HUES6 (cell line): ENCODE measurements around the gene TMCO2.

Experiments
- H3K27ac ChIP-seq: 2 replicates; pipeline ENCODE4 v1.7.0; 2013; ENCODE audit warnings: low read depth, mild to moderate bottlenecking, low read length, inconsistent platforms
- H3K27me3 ChIP-seq: 2 replicates; pipeline ENCODE4 v1.6.1; 2013; ENCODE audit warnings: low read length; ENCODE audit not compliant: control insufficient read depth, insufficient read depth
- H3K36me3 ChIP-seq: 2 replicates; pipeline ENCODE4 v1.6.1; 2013; ENCODE audit warnings: low read length; ENCODE audit not compliant: control insufficient read depth, insufficient read depth
- H3K4me1 ChIP-seq: 2 replicates; pipeline ENCODE4 v1.6.1; 2013; ENCODE audit warnings: low read length; ENCODE audit not compliant: control insufficient read depth, insufficient read depth
- H3K4me3 ChIP-seq: 2 replicates; pipeline ENCODE4 v1.5.1; 2013; ENCODE audit warnings: low read depth, low read length
- H3K9ac ChIP-seq: one replicate; pipeline ENCODE4 v1.6.1; 2013; ENCODE audit warnings: mild to moderate bottlenecking, low read length
- H3K9me3 ChIP-seq: 2 replicates; pipeline ENCODE4 v1.6.1; 2013; ENCODE audit warnings: low read depth, low read length; ENCODE audit not compliant: control insufficient read depth, insufficient read depth

TMCO2 gene

DNA sequence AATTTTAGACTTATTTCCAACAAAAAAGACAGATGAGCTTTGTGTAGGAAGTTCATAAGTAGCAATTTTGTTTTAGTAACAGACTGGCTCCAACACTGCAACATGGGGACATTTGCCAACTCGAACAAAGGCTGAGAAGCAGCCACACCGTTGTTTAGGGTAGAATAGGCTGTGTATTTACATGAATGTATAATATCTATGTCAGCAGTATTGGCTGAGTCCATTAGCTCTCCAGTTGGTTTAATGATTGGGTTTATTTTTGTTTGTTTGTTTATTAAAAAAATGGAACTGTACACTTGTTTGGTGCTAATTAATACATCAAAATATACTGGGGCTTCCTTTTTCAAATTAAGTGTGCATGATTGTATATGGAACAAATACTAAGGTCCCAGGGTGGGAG is 7.3 kb upstream of the TMCO2 start:
- Histone ChIP-seq H3K27ac (no peak overlapping the region), H3K4me1 (no peaks in the 10 kb centered on the region), H3K36me3 (peaks cover 41% of the 10 kb centered on the region), H3K9me3 (no peaks in the 10 kb centered on the region), H3K9ac (no peak overlapping the region), H3K27me3 (no peaks in the 10 kb centered on the region), H3K4me3 (no peak overlapping the region)

DNA sequence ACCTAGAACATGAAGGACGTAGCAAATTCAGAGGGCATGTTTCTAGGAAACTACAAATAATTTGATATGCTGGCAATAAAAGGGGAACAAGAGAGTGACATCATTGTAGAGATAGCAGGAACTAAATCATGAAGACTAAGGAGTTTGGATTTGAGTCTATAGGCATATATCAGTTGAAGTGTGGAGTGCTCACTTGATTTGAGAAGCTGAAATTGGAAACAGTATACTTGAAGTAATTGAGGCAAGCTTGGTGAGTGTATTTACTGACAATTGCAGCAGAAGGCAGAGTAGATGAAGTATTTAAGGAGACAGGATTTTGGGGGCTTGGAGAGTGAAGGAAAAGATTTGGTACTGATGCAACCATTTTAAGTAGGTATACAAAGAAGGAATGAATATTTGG is 6.4 kb upstream of the TMCO2 start:
- H3K27ac ChIP-seq = no peak overlapping the region
- H3K36me3 ChIP-seq = peaks cover 33% of the 10 kb centered on the region
- no peak overlapping the region for H3K9ac ChIP-seq
- H3K27me3 ChIP-seq = no peaks in the 10 kb centered on the region
- H3K4me3 ChIP-seq = no peak overlapping the region
- no peaks in the 10 kb centered on the region for H3K9me3 ChIP-seq
- no peaks in the 10 kb centered on the region for H3K4me1 ChIP-seq

DNA sequence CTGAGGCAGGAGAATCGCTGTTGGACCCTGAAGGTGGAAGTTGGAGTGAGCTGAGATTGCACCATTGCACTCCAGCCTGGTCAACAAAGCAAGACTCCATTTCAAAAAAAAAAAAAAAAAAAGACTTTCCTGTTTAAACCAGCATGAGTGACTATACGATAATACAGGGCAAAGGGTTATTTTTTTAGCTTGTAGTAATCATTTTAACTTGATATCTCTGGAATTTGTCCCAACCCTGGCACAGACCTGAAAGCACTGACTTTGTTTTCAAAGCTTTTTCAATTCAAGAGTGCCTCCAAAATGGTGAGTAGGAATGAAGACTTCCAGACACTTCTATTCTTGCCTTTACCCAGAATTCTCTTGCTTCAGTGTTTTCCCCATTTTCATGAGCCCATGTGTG is 4.4 kb upstream of the TMCO2 start:
- Histone ChIP-seq H3K9me3 (no peaks in the 10 kb centered on the region), H3K36me3 (peaks cover 13% of the 10 kb centered on the region), H3K9ac (no peak overlapping the region), H3K4me1 (no peaks in the 10 kb centered on the region), H3K27ac (no peak overlapping the region), H3K4me3 (no peak overlapping the region), H3K27me3 (no peaks in the 10 kb centered on the region)

DNA sequence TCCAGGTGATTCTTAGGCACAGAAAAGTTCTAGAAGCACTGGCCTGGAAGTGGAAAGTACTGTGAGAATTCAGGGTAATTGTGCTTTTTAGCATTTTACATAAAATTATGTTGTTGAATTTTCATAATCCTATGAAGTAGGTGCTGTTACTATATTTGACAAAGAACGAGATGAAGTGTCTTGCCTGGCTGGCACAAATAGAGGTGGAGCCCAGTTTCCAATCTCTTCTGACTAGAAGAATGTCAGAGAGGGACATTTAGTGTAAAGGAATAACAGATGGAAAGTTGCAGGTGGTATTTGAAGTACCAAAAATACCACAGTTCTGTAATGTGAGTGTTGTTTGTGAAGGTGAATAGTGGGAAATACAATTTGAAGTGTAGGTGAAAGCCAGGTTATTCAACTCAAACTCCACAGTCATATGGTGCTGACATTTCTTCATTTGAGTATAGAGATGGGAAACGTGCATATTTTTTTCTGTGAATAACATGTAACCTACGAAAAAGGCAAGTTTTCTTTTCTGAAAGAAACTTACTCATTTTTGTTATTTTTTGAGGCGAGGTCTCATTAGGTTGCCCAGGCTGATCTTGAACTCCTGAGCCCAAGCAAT is 3.5 kb upstream of the TMCO2 start:
- Histone ChIP-seq H3K36me3 (peaks cover 5% of the 10 kb centered on the region; the same call in 1 of the 2 replicates), H3K27ac (no peak overlapping the region)

GRCh38 chr1:40245686-40246085 is 2.1 kb upstream of the TMCO2 start:
- Histone ChIP-seq H3K4me3 (no peak overlapping the region), H3K4me1 (no peaks in the 10 kb centered on the region), H3K27ac (no peak overlapping the region), H3K36me3 (no peaks in the 10 kb centered on the region), H3K9ac (no peak overlapping the region), H3K27me3 (no peaks in the 10 kb centered on the region), H3K9me3 (no peaks in the 10 kb centered on the region)

More for the DNA sequence above, 3.5 kb upstream of the TMCO2 start:
- no peaks in the 10 kb centered on the region for H3K9me3 ChIP-seq
- no peaks in the 10 kb centered on the region for H3K4me1 ChIP-seq
- no peak overlapping the region for H3K9ac ChIP-seq
- no peaks in the 10 kb centered on the region for H3K27me3 ChIP-seq
- H3K4me3 ChIP-seq = no peak overlapping the region

- H3K27me3 ChIP-seq = no peaks in the 10 kb centered on the region
- no peak overlapping the region for H3K9ac ChIP-seq
- no peaks in the 10 kb centered on the region for H3K9me3 ChIP-seq
- H3K4me3 ChIP-seq = no peak overlapping the region
- no peak overlapping the region for H3K27ac ChIP-seq
- no peaks in the 10 kb centered on the region for H3K4me1 ChIP-seq
- H3K36me3 ChIP-seq = no peaks in the 10 kb centered on the region
Measured at GRCh38 chr1:40248412-40248811, 675 bp downstream of the TMCO2 start.

DNA sequence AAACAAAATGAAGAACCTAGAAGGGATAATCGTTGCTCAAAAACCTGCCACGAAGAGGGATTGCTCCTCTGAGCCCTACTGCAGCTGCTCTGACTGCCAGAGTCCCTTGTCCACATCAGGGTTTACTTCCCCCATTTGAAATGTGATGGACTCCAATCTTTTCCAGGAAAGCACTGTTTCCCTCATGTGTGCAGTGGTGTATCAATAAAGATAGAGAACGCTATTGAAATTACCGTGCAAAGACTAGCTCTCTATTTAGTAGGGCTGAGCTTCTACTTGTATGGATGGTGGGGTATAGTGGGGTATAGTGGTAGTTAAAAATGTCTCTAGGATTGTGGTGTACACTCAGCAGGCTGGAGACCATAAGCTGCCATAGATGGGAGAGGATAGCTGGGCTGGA is 3.7 kb downstream of the TMCO2 start:
- Histone ChIP-seq H3K4me1 (0 out of 2 replicates have a peak, but pooled peaks cover under 1% of the 10 kb centered on the region), H3K9me3 (no peaks in the 10 kb centered on the region), H3K27ac (no peak overlapping the region), H3K36me3 (no peaks in the 10 kb centered on the region), H3K27me3 (no peaks in the 10 kb centered on the region), H3K9ac (no peak overlapping the region), H3K4me3 (no peak overlapping the region)

DNA sequence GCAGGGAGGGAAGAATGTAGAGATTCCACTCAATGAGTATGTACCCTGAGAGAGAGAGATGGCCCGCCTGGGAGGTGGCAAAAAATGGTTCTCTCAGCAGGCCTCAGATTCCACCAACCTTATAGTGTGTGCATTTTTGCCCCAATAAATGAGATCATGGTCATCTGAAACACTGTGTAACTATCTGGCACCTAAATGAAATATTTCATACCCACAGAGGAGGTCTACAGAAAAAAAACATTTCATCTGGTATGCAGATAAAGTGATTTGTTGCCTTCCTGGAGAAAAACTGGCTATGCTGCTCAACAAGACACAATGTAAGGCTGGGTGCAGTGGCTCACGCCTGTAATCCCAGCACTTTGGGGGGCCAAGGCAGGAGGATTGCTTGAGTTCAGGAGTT is 4.9 kb downstream of the TMCO2 start:
- no peak overlapping the region for H3K9ac ChIP-seq
- H3K4me1 ChIP-seq = 0 out of 2 replicates have a peak, but pooled peaks cover 5% of the 10 kb centered on the region
- H3K27me3 ChIP-seq = no peaks in the 10 kb centered on the region
- H3K4me3 ChIP-seq = no peak overlapping the region
- no peak overlapping the region for H3K27ac ChIP-seq
- H3K36me3 ChIP-seq = no peaks in the 10 kb centered on the region
- no peaks in the 10 kb centered on the region for H3K9me3 ChIP-seq

DNA sequence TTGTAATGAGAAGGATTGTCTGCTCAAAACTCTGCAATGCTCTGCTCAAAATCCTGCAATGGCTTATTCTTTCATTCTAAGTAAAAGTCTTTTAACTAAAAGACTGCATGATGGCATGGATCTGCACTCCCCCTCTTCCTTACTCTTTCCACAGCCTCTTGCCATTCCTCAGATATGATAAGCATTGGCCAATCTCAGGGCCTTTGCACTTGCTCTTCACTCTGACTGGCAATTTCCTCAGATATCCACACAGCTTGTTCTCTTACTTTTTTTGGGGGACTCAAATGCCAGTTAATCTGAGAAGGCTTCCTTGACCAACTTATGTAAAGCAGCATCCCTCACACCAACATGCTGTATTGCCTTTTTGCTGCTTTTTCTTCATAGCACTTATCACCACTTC is 7.5 kb downstream of the TMCO2 start:
- Histone ChIP-seq H3K9ac (no peak overlapping the region), H3K9me3 (no peaks in the 10 kb centered on the region), H3K4me1 (0 out of 2 replicates have a peak, but pooled peaks cover 5% of the 10 kb centered on the region), H3K27ac (no peak overlapping the region), H3K36me3 (peaks cover 8% of the 10 kb centered on the region), H3K27me3 (no peaks in the 10 kb centered on the region), H3K4me3 (no peak overlapping the region)

GRCh38 chr1:40256401-40257084 is 8.8 kb downstream of the TMCO2 start:
- Histone ChIP-seq H3K9me3 (no peaks in the 10 kb centered on the region), H3K4me3 (peak overlapping the region; percentile 99), H3K4me1 (0 out of 2 replicates have a peak, but pooled peaks cover 5% of the 10 kb centered on the region), H3K9ac (peak overlapping the region; percentile 91), H3K27ac (0 out of 2 replicates have a peak overlapping the region, but pooled peaks have one; percentile 87), H3K36me3 (peaks cover 21% of the 10 kb centered on the region), H3K27me3 (no peaks in the 10 kb centered on the region)

DNA sequence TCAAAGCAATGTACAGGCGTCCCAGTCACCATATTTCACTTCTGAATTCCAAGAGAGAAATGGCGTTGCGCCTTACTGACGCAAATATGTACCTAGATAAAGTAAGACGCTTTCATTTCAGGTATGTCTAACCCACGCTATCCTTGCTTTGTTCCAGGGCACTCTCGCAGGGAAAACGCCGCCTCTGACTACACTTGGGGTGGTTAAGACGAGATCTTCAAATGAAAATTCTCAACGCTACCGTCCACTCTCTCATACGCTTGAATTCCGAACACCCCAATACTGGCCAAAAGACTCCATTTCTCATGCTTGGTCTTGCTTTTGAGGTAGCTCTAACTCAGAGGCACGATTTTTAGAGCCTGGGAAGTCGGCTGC is 9.6 kb downstream of the TMCO2 start:
- Histone ChIP-seq H3K4me1 (0 out of 2 replicates have a peak, but pooled peaks cover 5% of the 10 kb centered on the region), H3K36me3 (peaks cover 28% of the 10 kb centered on the region), H3K27me3 (no peaks in the 10 kb centered on the region), H3K4me3 (peak overlapping the region; percentile 99), H3K27ac (peak overlapping the region; percentile 87), H3K9me3 (no peaks in the 10 kb centered on the region), H3K9ac (peak overlapping the region; percentile 91)
